ENCODE data around the gene DUSP14. TPM values are rescaled to one million over a fixed set of nuclear protein-coding genes. Genes with fewer than 3 reads are reported as not detected.

Gene DUSP14
- total and polyA plus RNA-seq, 9 of the 15 experiments (the other 6 are each of a cell fraction or from before 2014, with no cell fraction given) = 20.2 to 74.0 (median 31.8) TPM

DNA sequence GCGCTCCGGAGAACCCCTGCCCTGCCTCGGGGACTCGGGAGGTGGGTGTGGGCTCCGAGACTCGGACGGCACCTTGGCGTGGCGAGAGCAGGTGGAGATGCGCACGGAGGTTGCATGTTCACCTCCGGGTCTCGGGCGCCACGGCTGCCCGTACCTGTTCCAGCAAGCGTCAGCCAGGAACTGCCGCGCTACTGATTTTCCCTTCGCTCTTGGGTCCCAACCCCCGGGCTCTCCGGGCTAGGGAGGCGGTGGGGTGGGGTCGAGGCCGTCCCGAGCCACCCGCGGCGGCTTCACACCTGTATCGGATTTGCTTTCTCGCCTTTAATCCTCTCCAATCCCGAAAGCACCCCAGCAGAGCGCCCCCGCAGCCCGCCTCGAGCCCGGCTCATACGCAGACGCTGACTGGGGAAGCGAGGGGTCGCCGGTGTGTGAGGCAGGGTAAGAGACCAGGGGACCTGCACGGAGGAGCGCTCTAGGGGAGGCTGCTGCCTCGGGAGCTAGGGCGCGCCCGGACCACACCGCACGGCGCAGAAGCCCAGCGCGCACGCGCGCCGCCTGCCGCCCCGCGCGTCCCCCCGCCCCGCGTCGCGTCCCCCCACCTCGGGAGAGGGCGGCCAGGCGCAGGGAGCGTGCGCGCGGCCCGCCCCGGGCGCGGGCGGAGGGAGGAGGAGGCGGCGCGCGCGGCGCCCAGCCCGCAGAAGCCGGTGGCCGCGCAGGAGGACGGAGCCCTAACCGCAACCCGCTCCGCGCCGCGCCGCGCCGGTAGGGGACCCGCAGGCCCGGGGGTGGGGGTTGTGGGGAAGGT is at the start of gene DUSP14 (continued):
- TF ChIP-seq, protein P1, sequence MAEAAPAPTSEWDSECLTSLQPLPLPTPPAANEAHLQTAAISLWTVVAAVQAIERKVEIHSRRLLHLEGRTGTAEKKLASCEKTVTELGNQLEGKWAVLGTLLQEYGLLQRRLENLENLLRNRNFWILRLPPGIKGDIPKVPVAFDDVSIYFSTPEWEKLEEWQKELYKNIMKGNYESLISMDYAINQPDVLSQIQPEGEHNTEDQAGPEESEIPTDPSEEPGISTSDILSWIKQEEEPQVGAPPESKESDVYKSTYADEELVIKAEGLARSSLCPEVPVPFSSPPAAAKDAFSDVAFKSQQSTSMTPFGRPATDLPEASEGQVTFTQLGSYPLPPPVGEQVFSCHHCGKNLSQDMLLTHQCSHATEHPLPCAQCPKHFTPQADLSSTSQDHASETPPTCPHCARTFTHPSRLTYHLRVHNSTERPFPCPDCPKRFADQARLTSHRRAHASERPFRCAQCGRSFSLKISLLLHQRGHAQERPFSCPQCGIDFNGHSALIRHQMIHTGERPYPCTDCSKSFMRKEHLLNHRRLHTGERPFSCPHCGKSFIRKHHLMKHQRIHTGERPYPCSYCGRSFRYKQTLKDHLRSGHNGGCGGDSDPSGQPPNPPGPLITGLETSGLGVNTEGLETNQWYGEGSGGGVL (CRISPR knock-in tag; IDR thresholded peaks at IDR 0.05) = no peak
- no peak for TF ChIP-seq HNRNPUL1 (IDR thresholded peaks at IDR 0.05; ENCODE audit: low read length)
- peak; percentile 67 for TF ChIP-seq L3MBTL2 (IDR thresholded peaks at IDR 0.05)
- TF ChIP-seq MCM2 (IDR thresholded peaks at IDR 0.05; ENCODE audit: low read depth) = no peak
- TF ChIP-seq NR2C1 (IDR thresholded peaks at IDR 0.05) = no peak
- no peak for TF ChIP-seq NR2C1 (tag; IDR thresholded peaks at IDR 0.05)
- TF ChIP-seq ZNF395 (CRISPR knock-in tag; IDR thresholded peaks at IDR 0.05) = peak; percentile 53; the same call in 1 of the 2 replicates
- TF ChIP-seq, protein P2, sequence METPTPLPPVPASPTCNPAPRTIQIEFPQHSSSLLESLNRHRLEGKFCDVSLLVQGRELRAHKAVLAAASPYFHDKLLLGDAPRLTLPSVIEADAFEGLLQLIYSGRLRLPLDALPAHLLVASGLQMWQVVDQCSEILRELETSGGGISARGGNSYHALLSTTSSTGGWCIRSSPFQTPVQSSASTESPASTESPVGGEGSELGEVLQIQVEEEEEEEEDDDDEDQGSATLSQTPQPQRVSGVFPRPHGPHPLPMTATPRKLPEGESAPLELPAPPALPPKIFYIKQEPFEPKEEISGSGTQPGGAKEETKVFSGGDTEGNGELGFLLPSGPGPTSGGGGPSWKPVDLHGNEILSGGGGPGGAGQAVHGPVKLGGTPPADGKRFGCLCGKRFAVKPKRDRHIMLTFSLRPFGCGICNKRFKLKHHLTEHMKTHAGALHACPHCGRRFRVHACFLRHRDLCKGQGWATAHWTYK (CRISPR knock-in tag; IDR thresholded peaks at IDR 0.05) = no peak
- TF ChIP-seq SMARCA5 (IDR thresholded peaks at IDR 0.05) = no peak
- TF ChIP-seq ZNF184 (CRISPR knock-in tag; IDR thresholded peaks at IDR 0.05) = no peak
- TF ChIP-seq ZNF239 (CRISPR knock-in tag; IDR thresholded peaks at IDR 0.05) = no peak
- no peak for TF ChIP-seq BCOR (IDR thresholded peaks at IDR 0.05)
- no peak for TF ChIP-seq DMBX1 (CRISPR knock-in tag; IDR thresholded peaks at IDR 0.05; ENCODE audit: borderline replicate concordance)
- no peak; a peak in 1 of 3 replicates for TF ChIP-seq CBX3 (IDR thresholded peaks at IDR 0.05; ENCODE audit: borderline replicate concordance in 1 of 2, low read length in 2 of 2)
- TF ChIP-seq CTCF (IDR thresholded peaks at IDR 0.05 in 2 of 3, conservative IDR thresholded peaks at IDR 0.05 in 1 of 3; ENCODE audit: insufficient read depth in 2 of 3, low read depth in 1 of 3, low read length in 3 of 3) = no peak; a peak in 1 of 6 replicates
- TF ChIP-seq PHB (CRISPR knock-in tag; IDR thresholded peaks at IDR 0.05) = no peak
- no peak for TF ChIP-seq NBN (IDR thresholded peaks at IDR 0.05; ENCODE audit: low read depth)
- TF ChIP-seq, protein P3, sequence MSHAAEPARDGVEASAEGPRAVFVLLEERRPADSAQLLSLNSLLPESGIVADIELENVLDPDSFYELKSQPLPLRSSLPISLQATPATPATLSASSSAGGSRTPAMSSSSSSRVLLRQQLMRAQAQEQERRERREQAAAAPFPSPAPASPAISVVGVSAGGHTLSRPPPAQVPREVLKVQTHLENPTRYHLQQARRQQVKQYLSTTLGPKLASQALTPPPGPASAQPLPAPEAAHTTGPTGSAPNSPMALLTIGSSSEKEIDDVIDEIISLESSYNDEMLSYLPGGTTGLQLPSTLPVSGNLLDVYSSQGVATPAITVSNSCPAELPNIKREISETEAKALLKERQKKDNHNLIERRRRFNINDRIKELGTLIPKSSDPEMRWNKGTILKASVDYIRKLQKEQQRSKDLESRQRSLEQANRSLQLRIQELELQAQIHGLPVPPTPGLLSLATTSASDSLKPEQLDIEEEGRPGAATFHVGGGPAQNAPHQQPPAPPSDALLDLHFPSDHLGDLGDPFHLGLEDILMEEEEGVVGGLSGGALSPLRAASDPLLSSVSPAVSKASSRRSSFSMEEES (CRISPR knock-in tag; IDR thresholded peaks at IDR 0.05) = no peak
- TF ChIP-seq TCF3 (CRISPR knock-in tag; IDR thresholded peaks at IDR 0.05) = no peak
